Erythroblast (primary cell): ENCODE measurements around the gene RPRD1B.
"Not testable (repeated sequence)": the region's sequence is repeated elsewhere in the genome, so short reads cannot be mapped to it uniquely, and the experiment has no call there.

Experiments
- DNase-seq, 2 experiments: peaks; one replicate each; lab custom pipeline; 2025; lab: John Stamatoyannopoulos, UW
- GATA1 ChIP-seq: IDR thresholded peaks from 2 replicates; pipeline ENCODE4 v1.6.1; 2011; ENCODE audit warnings: low read depth, mild to moderate bottlenecking, control low read depth, low read length, moderate library complexity
- POLR2A ChIP-seq: IDR thresholded peaks from 2 replicates; pipeline ENCODE4 v1.6.1; 2011; ENCODE audit warnings: mild to moderate bottlenecking, low read length

Gene RPRD1B

GRCh38 chr20:38104285-38104684 lies 70.7 kb downstream of the RPRD1B start:
- no peak for DNase-seq
- no peak for TF ChIP-seq GATA1
- no peak for TF ChIP-seq POLR2A

GRCh38 chr20:38106461-38106860 lies 72.9 kb downstream of the RPRD1B start:
- TF ChIP-seq POLR2A (no peak), GATA1 (no peak)
- no peak for DNase-seq

- not testable (repeated sequence) for DNase-seq
Measured at GRCh38 chr20:38107386-38107785, 73.8 kb downstream of the RPRD1B start.

GRCh38 chr20:38107916-38108315 lies 74.4 kb downstream of the RPRD1B start:
- DNase-seq, result not testable (repeated sequence)

GRCh38 chr20:38108438-38108985 lies 75.0 kb downstream of the RPRD1B start:
- TF ChIP-seq GATA1, result no peak
- no peak for TF ChIP-seq POLR2A
- DNase-seq, result no peak

- DNase-seq, result no peak
- TF ChIP-seq GATA1 (no peak), POLR2A (no peak)
Measured at GRCh38 chr20:38108986-38109541, 75.5 kb downstream of the RPRD1B start.

GRCh38 chr20:38109591-38110524 lies 76.3 kb downstream of the RPRD1B start:
- no peak for TF ChIP-seq GATA1
- DNase-seq, result peak in 1 of 2 experiments; percentile 49

- TF ChIP-seq GATA1 (no peak), POLR2A (no peak)
- DNase-seq, result no peak
Measured at GRCh38 chr20:38110525-38111178, 77.1 kb downstream of the RPRD1B start.

GRCh38 chr20:38111366-38112232 lies 78.1 kb downstream of the RPRD1B start:
- no peak for TF ChIP-seq POLR2A
- no peak for DNase-seq

- no peak for DNase-seq
- TF ChIP-seq POLR2A (no peak), GATA1 (no peak)
Measured at GRCh38 chr20:38112261-38112929, 78.8 kb downstream of the RPRD1B start.

GRCh38 chr20:38112930-38113294 lies 79.4 kb downstream of the RPRD1B start:
- DNase-seq, result no peak
- no peak for TF ChIP-seq POLR2A
- no peak for TF ChIP-seq GATA1

GRCh38 chr20:38113401-38114325 lies 80.1 kb downstream of the RPRD1B start:
- no peak for TF ChIP-seq GATA1
- TF ChIP-seq POLR2A, result no peak
- DNase-seq, result peak; percentile 89
